ENCODE measurements around the gene ICE1.

- no peak for TF ChIP-seq REST (IDR thresholded peaks at IDR 0.05; ENCODE audit: insufficient read depth in 1 of 2, low read depth in 2 of 2, low read length in 2 of 2)
- no peak for TF ChIP-seq POLR2AphosphoS5 (IDR thresholded peaks at IDR 0.05; ENCODE audit: low read depth, low read length)
These were observed 37.7 kb upstream of the ICE1 start for GRCh38 chr5:5384660-5385330.
